HG03066 (cell line): ENCODE results near the gene SPEF2.
"Not testable (repeated sequence)": the region's sequence is repeated elsewhere in the genome, so short reads cannot be mapped to it uniquely, and the experiment has no call there.

ENCODE experiments used
- ATAC-seq: cut with Tn5 transposase; IDR thresholded peaks from one replicate; pipeline ENCODE4 v1.9.1; 2021; ENCODE audit warnings: low read depth; ENCODE audit not compliant: unreplicated experiment

Gene SPEF2

GRCh38 chr5:35651002-35651756 is 33.5 kb downstream of the SPEF2 start:
- ATAC-seq = peak; percentile 63

GRCh38 chr5:35656721-35657120 is 39.1 kb downstream of the SPEF2 start:
- no peak for ATAC-seq

- no peak for ATAC-seq
These were observed 40.2 kb downstream of the SPEF2 start for GRCh38 chr5:35657877-35658276.

GRCh38 chr5:35659556-35659955 is 41.9 kb downstream of the SPEF2 start:
- ATAC-seq = no peak

GRCh38 chr5:35660451-35660850 is 42.8 kb downstream of the SPEF2 start:
- no peak for ATAC-seq

- ATAC-seq = no peak
These were observed 46.9 kb downstream of the SPEF2 start for GRCh38 chr5:35664584-35664983.

GRCh38 chr5:35665096-35665495 is 47.4 kb downstream of the SPEF2 start:
- ATAC-seq = no peak

GRCh38 chr5:35668319-35668718 is 50.7 kb downstream of the SPEF2 start:
- no peak for ATAC-seq

- no peak for ATAC-seq
These were observed 51.1 kb downstream of the SPEF2 start for GRCh38 chr5:35668794-35669193.

GRCh38 chr5:35671541-35672295 is 54.1 kb downstream of the SPEF2 start:
- ATAC-seq = no peak

- ATAC-seq = not testable (repeated sequence)
These were observed 54.6 kb downstream of the SPEF2 start for GRCh38 chr5:35672296-35672655.

GRCh38 chr5:35672995-35673394 is 55.3 kb downstream of the SPEF2 start:
- no peak for ATAC-seq

GRCh38 chr5:35674049-35674448 is 56.4 kb downstream of the SPEF2 start:
- ATAC-seq = no peak

- no peak for ATAC-seq
These were observed 57.7 kb downstream of the SPEF2 start for GRCh38 chr5:35675392-35675791.

GRCh38 chr5:35677878-35678277 is 60.2 kb downstream of the SPEF2 start:
- ATAC-seq = no peak

GRCh38 chr5:35678661-35679060 is 61.0 kb downstream of the SPEF2 start:
- no peak for ATAC-seq

- ATAC-seq = no peak
These were observed 61.7 kb downstream of the SPEF2 start for GRCh38 chr5:35679357-35679756.

GRCh38 chr5:35681911-35682310 is 64.2 kb downstream of the SPEF2 start:
- ATAC-seq = no peak

- no peak for ATAC-seq
These were observed 65.8 kb downstream of the SPEF2 start for GRCh38 chr5:35683466-35683865.

GRCh38 chr5:35685161-35685560 is 67.5 kb downstream of the SPEF2 start:
- ATAC-seq = no peak

- no peak for ATAC-seq
These were observed 70.3 kb downstream of the SPEF2 start for GRCh38 chr5:35687961-35688360.

GRCh38 chr5:35694481-35694880 is 76.8 kb downstream of the SPEF2 start:
- ATAC-seq = no peak
